WI38 (cell line): Measurements from ENCODE around the gene ZBTB22.

Experiments
- H3K4me3 ChIP-seq: 2 replicates; pipeline ENCODE4 v1.5.1; 2011; ENCODE audit warnings: low read depth, mild to moderate bottlenecking, control low read depth, low read length
- TF ChIP-seq, protein P1 (sequence below): IDR thresholded peaks from 2 replicates; pipeline ENCODE4 v1.5.1; 2012; ENCODE audit warnings: low read depth, mild to moderate bottlenecking, control low read depth, low read length

ZBTB22 gene

GRCh38 chr6:33319939-33320314 lies 2.4 kb upstream of the ZBTB22 start:
- TF ChIP-seq, protein P1, sequence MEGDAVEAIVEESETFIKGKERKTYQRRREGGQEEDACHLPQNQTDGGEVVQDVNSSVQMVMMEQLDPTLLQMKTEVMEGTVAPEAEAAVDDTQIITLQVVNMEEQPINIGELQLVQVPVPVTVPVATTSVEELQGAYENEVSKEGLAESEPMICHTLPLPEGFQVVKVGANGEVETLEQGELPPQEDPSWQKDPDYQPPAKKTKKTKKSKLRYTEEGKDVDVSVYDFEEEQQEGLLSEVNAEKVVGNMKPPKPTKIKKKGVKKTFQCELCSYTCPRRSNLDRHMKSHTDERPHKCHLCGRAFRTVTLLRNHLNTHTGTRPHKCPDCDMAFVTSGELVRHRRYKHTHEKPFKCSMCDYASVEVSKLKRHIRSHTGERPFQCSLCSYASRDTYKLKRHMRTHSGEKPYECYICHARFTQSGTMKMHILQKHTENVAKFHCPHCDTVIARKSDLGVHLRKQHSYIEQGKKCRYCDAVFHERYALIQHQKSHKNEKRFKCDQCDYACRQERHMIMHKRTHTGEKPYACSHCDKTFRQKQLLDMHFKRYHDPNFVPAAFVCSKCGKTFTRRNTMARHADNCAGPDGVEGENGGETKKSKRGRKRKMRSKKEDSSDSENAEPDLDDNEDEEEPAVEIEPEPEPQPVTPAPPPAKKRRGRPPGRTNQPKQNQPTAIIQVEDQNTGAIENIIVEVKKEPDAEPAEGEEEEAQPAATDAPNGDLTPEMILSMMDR = no peak
- peak overlapping the region; percentile 64 for H3K4me3 ChIP-seq

DNA sequence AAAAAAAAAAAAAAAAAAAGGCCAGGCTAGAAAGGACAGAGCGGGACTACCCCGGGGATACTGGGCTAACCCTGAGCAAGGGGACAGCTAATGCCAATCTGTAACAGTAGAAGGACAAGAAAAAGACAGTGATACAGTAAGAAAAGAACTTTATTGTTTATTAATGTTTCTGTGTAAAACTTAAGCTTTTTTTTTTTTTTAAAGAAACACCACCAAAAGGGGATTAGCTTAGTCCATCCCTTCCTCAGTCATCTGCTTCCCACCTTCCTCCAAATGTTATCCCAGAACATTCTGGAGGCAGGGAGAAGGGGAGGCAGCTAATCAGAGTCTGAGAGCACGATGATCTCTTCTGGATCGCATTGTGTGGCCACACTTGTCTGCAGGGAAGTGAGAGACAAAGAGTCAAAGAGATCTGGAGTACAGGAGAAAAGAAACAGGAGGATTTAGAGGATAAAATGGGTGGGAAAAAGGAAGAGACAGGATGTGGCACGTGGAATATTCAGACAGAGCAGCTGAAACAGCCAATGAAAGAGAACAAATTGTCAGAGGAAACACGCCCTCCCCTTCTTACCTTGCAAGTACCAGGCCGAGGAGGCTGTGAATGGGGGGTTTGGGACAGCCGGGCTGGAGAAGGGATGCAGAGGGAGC lies 1.0 kb upstream of the ZBTB22 start:
- peak overlapping the region; percentile 64 for H3K4me3 ChIP-seq
- TF ChIP-seq, protein P1 = no peak

GRCh38 chr6:33317419-33317668 lies 200 bp downstream of the ZBTB22 start:
- peak overlapping the region; percentile 64 for H3K4me3 ChIP-seq
- TF ChIP-seq, protein P1 = no peak

- TF ChIP-seq, protein P1 = no peak
Measured at GRCh38 chr6:33316603-33317418, 733 bp downstream of the ZBTB22 start.

DNA sequence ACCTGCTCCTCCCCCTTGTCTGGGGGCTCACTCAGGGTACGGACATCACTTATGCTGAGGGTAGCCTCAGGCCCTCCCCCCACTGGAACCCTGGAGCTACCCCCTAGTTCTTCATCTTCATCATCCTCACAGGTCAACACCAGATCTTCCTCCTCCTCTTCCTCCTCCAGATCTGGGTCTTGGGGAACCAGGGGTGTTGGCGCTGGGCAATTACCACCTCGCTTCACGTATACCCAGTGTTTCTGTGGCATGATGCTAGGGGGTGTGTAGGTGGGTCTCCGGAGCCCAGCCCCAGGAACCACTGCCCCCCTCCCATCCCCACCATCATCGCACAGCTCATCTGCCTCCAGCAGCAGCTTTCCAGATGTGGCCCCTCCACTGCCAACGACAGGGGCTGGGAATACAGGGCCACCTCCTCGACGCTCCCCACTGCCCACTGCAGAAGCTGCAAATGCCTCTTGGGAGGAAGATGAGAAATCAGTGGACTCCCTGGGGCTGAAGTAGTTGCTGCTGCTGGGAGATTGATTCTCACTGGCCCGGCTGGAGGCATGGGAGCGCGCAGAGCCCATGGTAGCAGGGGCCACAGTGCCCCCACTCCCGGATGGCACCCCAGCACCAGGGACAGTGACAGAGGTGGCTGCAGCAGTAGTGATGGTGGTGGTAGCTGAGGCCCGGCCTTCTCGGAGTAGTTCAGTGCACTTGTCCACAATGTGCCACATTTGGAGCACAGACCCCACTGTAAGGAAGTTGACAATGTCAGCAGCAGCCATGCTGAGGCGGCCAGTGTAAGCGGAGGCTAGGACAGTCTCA lies 1.5 kb downstream of the ZBTB22 start:
- no peak overlapping the region for H3K4me3 ChIP-seq
- TF ChIP-seq, protein P1 = no peak

More at GRCh38 chr6:33316603-33317418, 733 bp downstream of the ZBTB22 start:
- H3K4me3 ChIP-seq = peak overlapping the region; percentile 52

- peak overlapping the region; percentile 87; the same call in 1 of the 2 replicates for H3K4me3 ChIP-seq
- TF ChIP-seq, protein P1 = no peak
Measured at GRCh38 chr6:33314943-33315792, 2.4 kb downstream of the ZBTB22 start.
